Measurements from ENCODE around the gene NXPE3. TPM values are rescaled to one million over a fixed set of nuclear protein-coding genes. Genes with fewer than 3 reads are reported as not detected.
A peak's percentile ranks its signal among the peaks of the same experiment; 100 is the strongest.

The NXPE3 gene
- total RNA-seq, 1 experiment from 2014 or later: 3.9 TPM

GRCh38 chr3:101868534-101869464 is 89.8 kb downstream of the NXPE3 start:
- BruUV-seq (replicated peaks): no TSS peak
- TF ChIP-seq CTCF (IDR thresholded peaks at IDR 0.05; ENCODE audit: unreplicated experiment): no peak
- peak; percentile 80 for DNase-seq (ENCODE audit: unreplicated experiment)
- POLR2A ChIA-PET: interaction anchor here (0.7 to 2.9 kb wide), 8 partner anchors 13 to 356 kb away, joined by 3 to 15 read pairs (median 4); partner anchors contain the start of genes CEP97 and NFKBIZ
- CTCF ChIA-PET: interaction anchor here (0.6 to 2.2 kb wide), 5 partner anchors 8 to 356 kb away, joined by 3 to 9 read pairs (median 6); no protein-coding TSS in a partner anchor
- Mint-ChIP-seq H3K4me3 (ENCODE audit: unreplicated experiment) (no peak overlapping the region), H3K27ac (ENCODE audit: low read depth, unreplicated experiment) (no peak overlapping the region), H3K36me3 (ENCODE audit: insufficient read depth, unreplicated experiment) (peaks cover 52% of the 10 kb centered on the region), H3K27me3 (ENCODE audit: insufficient read depth, unreplicated experiment) (no peaks in the 10 kb centered on the region), H3K9me3 (ENCODE audit: unreplicated experiment) (no peaks in the 10 kb centered on the region), H3K4me1 (ENCODE audit: insufficient read depth, unreplicated experiment) (peaks cover 13% of the 10 kb centered on the region)
- intact Hi-C loops (cut with micrococcal nuclease): no loop called here

- Mint-ChIP-seq H3K27ac (ENCODE audit: low read depth, unreplicated experiment) (no peak overlapping the region), H3K36me3 (ENCODE audit: insufficient read depth, unreplicated experiment) (peaks cover 38% of the 10 kb centered on the region), H3K4me1 (ENCODE audit: insufficient read depth, unreplicated experiment) (peaks cover 13% of the 10 kb centered on the region), H3K27me3 (ENCODE audit: insufficient read depth, unreplicated experiment) (no peaks in the 10 kb centered on the region), H3K4me3 (ENCODE audit: unreplicated experiment) (no peak overlapping the region), H3K9me3 (ENCODE audit: unreplicated experiment) (no peaks in the 10 kb centered on the region)
- intact Hi-C loops (cut with micrococcal nuclease): no loop called here
- BruUV-seq (replicated peaks): no TSS peak
- CTCF ChIA-PET: interaction anchor here (0.6 to 2.2 kb wide), 4 partner anchors 14 to 325 kb away, joined by 3 to 7 read pairs (median 3); no protein-coding TSS in a partner anchor
- no peak for TF ChIP-seq CTCF (IDR thresholded peaks at IDR 0.05; ENCODE audit: unreplicated experiment)
- DNase-seq (ENCODE audit: unreplicated experiment): no peak
- POLR2A ChIA-PET: no interaction called here
Measured at GRCh38 chr3:101870138-101870537, 91.1 kb downstream of the NXPE3 start.

GRCh38 chr3:101873619-101874018 is 94.6 kb downstream of the NXPE3 start:
- Mint-ChIP-seq H3K4me1 (ENCODE audit: insufficient read depth, unreplicated experiment) (peaks cover 2% of the 10 kb centered on the region), H3K4me3 (ENCODE audit: unreplicated experiment) (no peak overlapping the region), H3K9me3 (ENCODE audit: unreplicated experiment) (no peaks in the 10 kb centered on the region), H3K36me3 (ENCODE audit: insufficient read depth, unreplicated experiment) (peaks cover 9% of the 10 kb centered on the region), H3K27me3 (ENCODE audit: insufficient read depth, unreplicated experiment) (no peaks in the 10 kb centered on the region), H3K27ac (ENCODE audit: low read depth, unreplicated experiment) (no peak overlapping the region)
- no TSS peak for BruUV-seq (replicated peaks)
- no peak for TF ChIP-seq CTCF (IDR thresholded peaks at IDR 0.05; ENCODE audit: unreplicated experiment)
- DNase-seq (ENCODE audit: unreplicated experiment): peak; percentile 27
- ChIA-PET POLR2A (no interaction called here), CTCF (interaction anchor here (0.6 kb wide), 1 partner anchor 11 kb away, joined by 3 read pairs; no protein-coding TSS in a partner anchor)
- intact Hi-C loops (cut with micrococcal nuclease): no loop called here

GRCh38 chr3:101876142-101876541 is 97.1 kb downstream of the NXPE3 start:
- POLR2A ChIA-PET: interaction anchor here (0.8 to 1.2 kb wide), 2 partner anchors 25 to 847 kb away, joined by 3 read pairs; no protein-coding TSS in a partner anchor
- no peaks in the 10 kb centered on the region for H3K27me3 Mint-ChIP-seq (ENCODE audit: insufficient read depth, unreplicated experiment)
- intact Hi-C loops (cut with micrococcal nuclease): no loop called here

More at GRCh38 chr3:101876142-101876541, 97.1 kb downstream of the NXPE3 start:
- no TSS peak for BruUV-seq (replicated peaks)
- CTCF ChIA-PET: interaction anchor here (1.3 kb wide), 1 partner anchor 20 kb away, joined by 5 read pairs; no protein-coding TSS in a partner anchor
- TF ChIP-seq CTCF (IDR thresholded peaks at IDR 0.05; ENCODE audit: unreplicated experiment): no peak
- Mint-ChIP-seq H3K4me1 (ENCODE audit: insufficient read depth, unreplicated experiment) (peaks cover 6% of the 10 kb centered on the region), H3K36me3 (ENCODE audit: insufficient read depth, unreplicated experiment) (no peaks in the 10 kb centered on the region), H3K4me3 (ENCODE audit: unreplicated experiment) (no peak overlapping the region), H3K27ac (ENCODE audit: low read depth, unreplicated experiment) (no peak overlapping the region), H3K9me3 (ENCODE audit: unreplicated experiment) (no peaks in the 10 kb centered on the region)
- DNase-seq (ENCODE audit: unreplicated experiment): no peak
